ENCODE measurements around the gene KLLN. TPM values are rescaled to one million over a fixed set of nuclear protein-coding genes. Genes with fewer than 3 reads are reported as not detected.

Gene KLLN
- total and polyA plus RNA-seq, 2 donors (not counting 1 experiment from before 2014, with no cell fraction given), result 0.45 to 2.2 TPM

GRCh38 chr10:87846023-87846422 is 17.3 kb downstream of the KLLN start:
- Histone ChIP-seq H3K36me3 (replicated peaks in 1 of 2; ENCODE audit: control extremely low read depth in 1 of 2, control insufficient read depth in 1 of 2, extremely low read depth in 1 of 2, insufficient read depth in 2 of 2, low read length in 1 of 2) (no peaks in the 10 kb centered on the region), H3K9ac (ENCODE audit: low read length) (no peak overlapping the region), H3K79me2 (ENCODE audit: control insufficient read depth, insufficient read depth, low read length) (no peaks in the 10 kb centered on the region), H2AFZ (ENCODE audit: insufficient read depth, low read depth, low read length, poor library complexity, severe bottlenecking) (no peak overlapping the region), H3K27me3 (replicated peaks in 1 of 4; ENCODE audit: control extremely low read depth in 1 of 4, control insufficient read depth in 3 of 4, insufficient read depth in 4 of 4, low read length in 3 of 4) (no peaks in the 10 kb centered on the region), H3K4me1 (ENCODE audit: control insufficient read depth in 2 of 2, insufficient read depth in 2 of 2, low read length in 2 of 2) (peaks cover 0 to 2% of the 10 kb centered on the region in 2 donors), H3K27ac (ENCODE audit: low read length in 2 of 2) (no peak overlapping the region), H3K4me2 (replicated peaks; ENCODE audit: low read depth, low read length, poor library complexity, severe bottlenecking) (no peak overlapping the region), H3K4me3 (ENCODE audit: control extremely low read depth in 1 of 5, extremely low read depth in 1 of 5, insufficient read depth in 1 of 5, low read depth in 2 of 5, low read length in 4 of 5) (no peak overlapping the region), H4K20me1 (ENCODE audit: control insufficient read depth, insufficient read depth, low read length, poor library complexity, severe bottlenecking) (no peaks in the 10 kb centered on the region), H3K9me3 (ENCODE audit: control extremely low read depth in 1 of 3, control insufficient read depth in 2 of 3, insufficient read depth in 1 of 3, low read length in 2 of 3) (no peaks in the 10 kb centered on the region)
- Mint-ChIP-seq H3K4me3 (no peak overlapping the region), H3K9me3 (ENCODE audit: insufficient read depth) (no peaks in the 10 kb centered on the region), H3K4me1 (peaks cover 3% of the 10 kb centered on the region), H3K27me3 (no peaks in the 10 kb centered on the region), H3K27ac (no peak overlapping the region)
- no CpG with 5 or more reads among the region's 7 CpGs for WGBS (ENCODE audit: insufficient coverage)
- POLR2A ChIA-PET, result no interaction called here
- no peak for DNase-seq
- intact Hi-C loops (cut with micrococcal nuclease), result no loop called here
- CTCF ChIA-PET, result interaction anchor here (0.7 to 9.0 kb wide), 4 partner anchors 13 to 708 kb away, joined by 3 to 117 read pairs (median 4); no protein-coding TSS in a partner anchor
- TF ChIP-seq EZH2 (IDR thresholded peaks at IDR 0.05; ENCODE audit: borderline replicate concordance, insufficient read depth, low read depth, low read length, poor library complexity, severe bottlenecking) (no peak), CTCF (IDR thresholded peaks at IDR 0.05) (no peak)
- ATAC-seq (ENCODE audit: low read depth), result no peak

GRCh38 chr10:87845624-87845998 is 17.7 kb downstream of the KLLN start:
- H3K27ac Mint-ChIP-seq, result no peak overlapping the region
- Histone ChIP-seq H2AFZ (ENCODE audit: insufficient read depth, low read depth, low read length, poor library complexity, severe bottlenecking) (no peak overlapping the region), H3K27me3 (replicated peaks in 1 of 4; ENCODE audit: control extremely low read depth in 1 of 4, control insufficient read depth in 3 of 4, insufficient read depth in 4 of 4, low read length in 3 of 4) (no peaks in the 10 kb centered on the region), H3K36me3 (replicated peaks in 1 of 2; ENCODE audit: control extremely low read depth in 1 of 2, control insufficient read depth in 1 of 2, extremely low read depth in 1 of 2, insufficient read depth in 2 of 2, low read length in 1 of 2) (no peaks in the 10 kb centered on the region), H3K4me2 (replicated peaks; ENCODE audit: low read depth, low read length, poor library complexity, severe bottlenecking) (no peak overlapping the region), H4K20me1 (ENCODE audit: control insufficient read depth, insufficient read depth, low read length, poor library complexity, severe bottlenecking) (no peaks in the 10 kb centered on the region), H3K4me3 (ENCODE audit: control extremely low read depth in 1 of 5, extremely low read depth in 1 of 5, insufficient read depth in 1 of 5, low read depth in 2 of 5, low read length in 4 of 5) (no peak overlapping the region), H3K79me2 (ENCODE audit: control insufficient read depth, insufficient read depth, low read length) (no peaks in the 10 kb centered on the region), H3K27ac (ENCODE audit: low read length in 2 of 2) (no peak overlapping the region), H3K4me1 (ENCODE audit: control insufficient read depth in 2 of 2, insufficient read depth in 2 of 2, low read length in 2 of 2) (no peaks in the 10 kb centered on the region), H3K9ac (ENCODE audit: low read length) (no peak overlapping the region), H3K9me3 (ENCODE audit: control extremely low read depth in 1 of 3, control insufficient read depth in 2 of 3, insufficient read depth in 1 of 3, low read length in 2 of 3) (no peaks in the 10 kb centered on the region)
- ChIA-PET POLR2A (no interaction called here), CTCF (interaction anchor here (1.0 to 9.0 kb wide), 3 partner anchors 13 to 709 kb away, joined by 3 to 117 read pairs (median 4); no protein-coding TSS in a partner anchor)
- H3K27me3 Mint-ChIP-seq, result no peaks in the 10 kb centered on the region
- ATAC-seq (ENCODE audit: low read depth) (no peak), DNase-seq (no peak)
- no peaks in the 10 kb centered on the region for H3K4me1 Mint-ChIP-seq
- TF ChIP-seq CTCF (IDR thresholded peaks at IDR 0.05) (no peak), EZH2 (IDR thresholded peaks at IDR 0.05; ENCODE audit: borderline replicate concordance, insufficient read depth, low read depth, low read length, poor library complexity, severe bottlenecking) (no peak)
- H3K4me3 Mint-ChIP-seq, result no peak overlapping the region
- intact Hi-C loops (cut with micrococcal nuclease), result no loop called here
- WGBS (ENCODE audit: insufficient coverage), result 90% methylated on average over 1 of the region's 3 CpGs
- H3K9me3 Mint-ChIP-seq (ENCODE audit: insufficient read depth), result no peaks in the 10 kb centered on the region

Measured in B cell (primary cell).